IPS-18a (cell line): Measurements from ENCODE around the gene SCLT1.

Source experiments
- H3K27ac ChIP-seq: one replicate; pipeline ENCODE4 v1.5.1; 2013; ENCODE audit warnings: low read length
- H3K27me3 ChIP-seq: one replicate; pipeline ENCODE4 v1.6.1; 2013; ENCODE audit warnings: mild to moderate bottlenecking, low read length; ENCODE audit not compliant: control insufficient read depth, insufficient read depth
- H3K36me3 ChIP-seq: one replicate; pipeline ENCODE4 v1.6.1; 2013; ENCODE audit warnings: low read depth, low read length; ENCODE audit not compliant: control insufficient read depth
- H3K4me1 ChIP-seq: one replicate; pipeline ENCODE4 v1.6.1; 2013; ENCODE audit warnings: low read depth, low read length; ENCODE audit not compliant: control insufficient read depth
- H3K4me3 ChIP-seq: one replicate; pipeline ENCODE4 v1.5.1; 2013; ENCODE audit warnings: low read length
- H3K9ac ChIP-seq: one replicate; pipeline ENCODE4 v1.6.1; 2013; ENCODE audit warnings: mild to moderate bottlenecking, low read length, moderate library complexity
- H3K9me3 ChIP-seq: one replicate; pipeline ENCODE4 v1.6.1; 2013; ENCODE audit warnings: low read depth, low read length; ENCODE audit not compliant: control insufficient read depth

The SCLT1 gene

DNA sequence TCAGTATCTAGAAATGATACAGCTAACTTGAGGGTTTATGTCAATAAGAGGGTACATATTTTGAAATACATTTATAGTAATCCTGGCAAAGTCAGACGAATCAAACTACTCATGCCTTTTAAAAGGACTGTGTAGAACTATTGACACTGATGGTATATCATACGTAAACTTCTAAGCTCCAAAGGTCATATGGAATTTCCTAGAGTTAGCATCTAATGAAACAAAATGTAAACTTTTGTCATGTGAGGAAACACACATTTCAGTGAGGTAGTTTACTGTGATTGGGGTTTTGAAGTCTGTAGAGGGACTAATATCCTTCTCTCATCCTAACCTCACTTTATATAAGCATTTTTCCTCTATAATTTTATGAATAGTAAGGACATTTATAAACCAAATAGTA, 138.4 kb downstream of the SCLT1 start:
- Histone ChIP-seq H3K9ac (no peak overlapping the region), H3K4me3 (no peak overlapping the region), H3K27ac (no peak overlapping the region), H3K36me3 (no peaks in the 10 kb centered on the region), H3K9me3 (no peaks in the 10 kb centered on the region), H3K4me1 (no peaks in the 10 kb centered on the region), H3K27me3 (no peaks in the 10 kb centered on the region)

DNA sequence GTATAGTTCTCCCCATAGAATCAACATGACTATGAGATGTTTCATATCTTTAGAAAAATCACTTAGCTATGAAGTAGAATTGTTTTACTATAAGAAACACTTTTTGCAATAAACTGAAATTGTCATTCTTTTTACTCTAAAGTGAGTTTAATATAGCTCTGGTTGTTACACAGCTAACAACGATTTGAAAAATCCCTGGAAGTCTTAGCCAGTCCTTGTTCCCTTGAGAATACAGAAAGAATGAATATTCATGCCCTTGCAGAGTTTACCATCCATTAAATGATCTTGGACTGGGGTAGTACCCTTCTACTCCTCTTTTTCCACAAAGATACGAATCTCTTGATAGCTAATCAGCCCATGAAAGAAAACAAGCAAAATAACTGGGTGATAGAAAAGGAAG, 142.0 kb downstream of the SCLT1 start:
- no peaks in the 10 kb centered on the region for H3K4me1 ChIP-seq
- H3K27ac ChIP-seq: no peak overlapping the region
- H3K9me3 ChIP-seq: no peaks in the 10 kb centered on the region
- H3K36me3 ChIP-seq: no peaks in the 10 kb centered on the region
- no peak overlapping the region for H3K4me3 ChIP-seq
- no peaks in the 10 kb centered on the region for H3K27me3 ChIP-seq
- no peak overlapping the region for H3K9ac ChIP-seq

DNA sequence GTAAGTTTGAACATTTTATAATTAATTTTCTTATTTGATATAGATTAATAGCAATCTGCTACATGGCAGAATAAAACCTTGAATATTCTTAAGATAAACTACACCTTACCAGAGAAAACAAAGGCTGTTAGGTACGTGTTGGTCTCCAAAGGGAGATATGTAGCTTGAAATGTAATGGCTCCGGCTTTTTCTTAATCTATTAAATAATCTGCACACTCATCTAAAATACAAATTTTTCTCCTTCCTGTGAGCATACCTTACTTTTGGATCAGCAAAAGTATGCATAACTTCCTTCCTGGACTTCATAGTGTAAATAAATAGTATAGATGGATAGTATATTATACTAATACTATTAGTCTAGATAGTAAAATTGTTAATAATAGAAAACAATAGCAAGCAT, 142.5 kb downstream of the SCLT1 start:
- H3K36me3 ChIP-seq: no peaks in the 10 kb centered on the region
- no peaks in the 10 kb centered on the region for H3K9me3 ChIP-seq
- no peak overlapping the region for H3K27ac ChIP-seq
- no peak overlapping the region for H3K9ac ChIP-seq
- H3K4me1 ChIP-seq: no peaks in the 10 kb centered on the region
- no peaks in the 10 kb centered on the region for H3K27me3 ChIP-seq
- H3K4me3 ChIP-seq: no peak overlapping the region

DNA sequence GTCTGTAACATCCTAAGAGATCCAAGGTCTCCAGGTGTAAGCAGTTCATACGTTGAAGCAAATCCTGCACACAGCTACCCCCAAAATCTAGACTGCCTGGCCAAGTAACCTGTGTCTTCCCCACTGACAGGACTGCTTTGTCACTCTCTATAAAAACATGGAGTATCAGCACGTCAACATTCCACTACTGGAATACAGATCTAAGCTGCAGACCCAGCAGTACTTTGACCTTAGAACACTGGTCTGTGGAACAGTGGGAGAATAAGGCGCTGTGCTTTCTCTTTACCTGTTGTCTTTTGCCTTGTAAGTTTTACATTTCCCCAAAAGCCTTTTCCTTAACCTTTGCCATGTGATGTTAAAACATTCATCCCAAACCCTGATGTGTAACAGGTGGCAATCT, 146.4 kb downstream of the SCLT1 start:
- H3K36me3 ChIP-seq: no peaks in the 10 kb centered on the region
- H3K27me3 ChIP-seq: no peaks in the 10 kb centered on the region

DNA sequence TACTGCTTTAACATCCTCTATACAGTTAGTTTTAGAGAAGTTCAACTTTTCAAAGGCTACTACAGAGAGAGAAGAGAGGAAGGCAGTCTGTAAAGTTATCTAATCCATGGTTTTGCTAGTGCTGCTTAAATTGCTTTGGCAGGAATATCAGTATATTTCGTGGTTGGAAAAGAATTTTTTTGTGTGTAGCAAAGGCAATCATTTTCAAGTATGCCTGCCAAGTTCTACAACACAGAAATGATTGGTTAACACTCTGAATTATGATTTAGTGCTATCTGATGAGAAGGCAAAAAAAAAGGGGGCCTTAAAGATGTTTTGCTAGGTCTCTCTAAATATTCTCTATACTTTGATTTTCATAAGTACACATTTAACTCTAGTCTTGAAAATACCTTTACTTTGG, 150.7 kb downstream of the SCLT1 start:
- Histone ChIP-seq H3K9me3 (no peaks in the 10 kb centered on the region), H3K27me3 (no peaks in the 10 kb centered on the region), H3K27ac (no peak overlapping the region), H3K36me3 (no peaks in the 10 kb centered on the region), H3K4me1 (no peaks in the 10 kb centered on the region), H3K4me3 (no peak overlapping the region), H3K9ac (no peak overlapping the region)

More for the DNA sequence above, 146.4 kb downstream of the SCLT1 start:
- H3K4me3 ChIP-seq: no peak overlapping the region
- H3K9me3 ChIP-seq: no peaks in the 10 kb centered on the region
- no peak overlapping the region for H3K27ac ChIP-seq
- no peak overlapping the region for H3K9ac ChIP-seq
- no peaks in the 10 kb centered on the region for H3K4me1 ChIP-seq

DNA sequence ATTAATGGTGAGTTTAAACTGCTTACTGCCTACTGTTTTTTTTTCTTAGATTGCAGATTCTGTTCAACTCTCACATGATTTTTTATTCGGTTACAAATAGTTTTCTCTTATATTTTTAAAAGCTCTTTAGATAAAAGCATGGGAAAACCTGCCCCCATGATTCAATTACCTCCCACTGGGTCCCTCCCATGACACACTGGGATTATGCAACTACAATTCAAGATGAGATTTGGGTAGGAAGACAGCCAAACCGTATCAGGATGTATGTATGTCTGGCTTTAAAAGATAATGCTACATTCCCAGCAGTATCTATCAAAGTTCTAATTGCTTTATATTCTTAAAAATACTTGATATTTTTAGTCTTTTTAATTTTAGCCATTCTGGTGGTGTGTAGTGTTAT, 152.4 kb downstream of the SCLT1 start:
- H3K4me3 ChIP-seq: no peak overlapping the region
- H3K9ac ChIP-seq: no peak overlapping the region
- no peaks in the 10 kb centered on the region for H3K36me3 ChIP-seq
- H3K27ac ChIP-seq: no peak overlapping the region
- H3K9me3 ChIP-seq: no peaks in the 10 kb centered on the region
- no peaks in the 10 kb centered on the region for H3K27me3 ChIP-seq
- no peaks in the 10 kb centered on the region for H3K4me1 ChIP-seq

DNA sequence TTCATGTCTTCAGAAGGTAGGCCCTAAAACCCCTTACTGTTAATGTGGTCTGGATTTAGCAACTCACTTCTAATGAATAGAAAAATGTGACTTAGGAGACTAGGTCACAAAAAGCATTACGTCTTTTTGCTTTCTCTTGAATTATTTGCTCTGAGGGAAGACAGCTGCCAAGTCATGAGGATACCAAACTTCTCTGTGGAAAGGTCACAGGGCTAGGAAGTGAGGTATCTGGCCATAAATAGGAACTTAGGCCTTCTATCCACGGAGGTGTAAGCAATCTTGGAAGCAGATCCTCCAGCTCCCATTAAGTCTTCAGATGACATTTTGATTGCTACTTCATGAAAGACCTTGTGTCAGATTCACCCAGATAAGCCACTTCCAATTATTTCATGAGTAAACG, 163.3 kb downstream of the SCLT1 start:
- H3K4me3 ChIP-seq: no peak overlapping the region
- no peaks in the 10 kb centered on the region for H3K4me1 ChIP-seq
- no peaks in the 10 kb centered on the region for H3K9me3 ChIP-seq
- H3K36me3 ChIP-seq: no peaks in the 10 kb centered on the region
- no peaks in the 10 kb centered on the region for H3K27me3 ChIP-seq
- no peak overlapping the region for H3K9ac ChIP-seq
- H3K27ac ChIP-seq: no peak overlapping the region

DNA sequence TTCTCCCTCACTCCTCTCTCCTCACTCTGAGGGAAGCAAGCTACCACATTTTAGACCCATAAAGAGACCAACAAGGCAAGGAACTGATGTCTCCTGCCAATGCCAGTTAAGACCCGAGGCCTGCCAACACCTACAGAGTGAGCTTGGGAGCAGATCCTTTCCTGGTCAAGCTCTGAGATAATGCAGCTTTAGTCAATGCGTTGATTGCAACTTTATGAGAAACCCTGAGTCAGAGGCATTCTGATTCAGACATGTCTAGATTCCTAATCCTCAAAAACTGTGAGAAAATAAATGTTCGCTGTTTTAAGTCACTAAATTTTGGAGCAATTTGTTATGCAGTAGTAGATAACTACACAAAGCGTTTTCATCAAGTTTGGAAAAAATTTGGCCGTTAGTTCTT, 168.4 kb downstream of the SCLT1 start:
- H3K4me1 ChIP-seq: no peaks in the 10 kb centered on the region
- no peaks in the 10 kb centered on the region for H3K36me3 ChIP-seq
- no peaks in the 10 kb centered on the region for H3K27me3 ChIP-seq
- no peak overlapping the region for H3K4me3 ChIP-seq
- H3K9me3 ChIP-seq: no peaks in the 10 kb centered on the region
- H3K9ac ChIP-seq: no peak overlapping the region
- no peak overlapping the region for H3K27ac ChIP-seq

DNA sequence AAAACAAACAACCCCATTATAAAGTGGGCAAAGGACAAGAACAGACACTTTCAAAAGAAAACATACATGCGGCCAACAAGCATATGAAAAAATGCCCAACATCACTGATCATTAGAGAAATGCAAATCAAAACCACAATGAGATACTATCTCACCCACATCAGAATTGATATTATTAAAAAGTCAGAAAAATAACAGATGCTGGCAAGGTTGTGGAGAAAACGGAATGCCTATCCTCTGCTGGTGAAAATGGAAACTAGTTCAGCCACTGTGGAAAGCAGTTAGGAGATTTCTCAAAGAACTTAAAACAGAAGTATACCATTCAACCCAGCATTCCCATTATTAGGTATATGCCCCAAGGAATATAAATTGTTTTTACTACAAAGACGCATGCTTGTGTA, 171.4 kb downstream of the SCLT1 start:
- Histone ChIP-seq H3K36me3 (no peaks in the 10 kb centered on the region), H3K9me3 (no peaks in the 10 kb centered on the region), H3K9ac (no peak overlapping the region), H3K4me3 (no peak overlapping the region), H3K27ac (no peak overlapping the region), H3K27me3 (no peaks in the 10 kb centered on the region), H3K4me1 (no peaks in the 10 kb centered on the region)

DNA sequence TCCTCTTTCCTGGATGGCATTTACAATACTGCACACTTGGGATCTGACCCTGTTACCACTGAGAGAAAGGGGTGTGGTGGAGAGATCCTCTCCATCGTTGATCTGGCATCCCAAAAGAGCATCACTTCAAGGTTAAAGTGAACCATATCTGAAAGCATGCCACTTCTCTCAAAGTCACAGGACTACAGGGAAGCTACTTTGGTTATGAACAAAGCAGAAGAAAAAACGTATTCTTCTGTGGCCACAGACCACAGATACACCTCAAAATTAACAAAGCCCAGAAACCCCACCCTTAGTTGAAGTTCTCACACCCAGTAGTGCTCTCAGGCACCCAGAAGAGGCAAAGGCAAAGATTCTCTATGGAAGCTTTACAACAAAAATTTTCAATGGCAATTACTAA, 175.6 kb downstream of the SCLT1 start:
- Histone ChIP-seq H3K36me3 (no peaks in the 10 kb centered on the region), H3K27me3 (no peaks in the 10 kb centered on the region), H3K27ac (no peak overlapping the region), H3K9me3 (no peaks in the 10 kb centered on the region), H3K4me1 (no peaks in the 10 kb centered on the region), H3K4me3 (no peak overlapping the region), H3K9ac (no peak overlapping the region)

DNA sequence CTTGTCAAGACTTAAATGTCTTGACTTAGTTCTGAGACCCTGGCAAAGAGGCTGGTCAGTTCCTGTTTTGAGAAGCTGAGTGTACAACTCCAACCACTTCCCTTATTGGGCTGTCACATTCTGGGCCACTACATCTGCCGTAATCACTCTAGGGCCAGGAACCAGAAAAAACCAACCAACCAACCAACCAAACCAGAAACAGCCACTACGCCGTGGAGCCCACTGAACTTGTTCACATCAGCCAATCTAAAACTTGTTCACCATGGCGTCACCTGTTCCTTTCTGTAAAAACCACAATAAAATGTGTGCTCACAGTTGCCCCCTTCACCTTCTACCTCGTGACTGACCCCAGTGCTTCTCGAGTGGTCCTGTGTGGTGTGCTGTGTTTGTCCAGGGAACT, 176.5 kb downstream of the SCLT1 start:
- Histone ChIP-seq H3K9ac (no peak overlapping the region), H3K9me3 (no peaks in the 10 kb centered on the region), H3K36me3 (no peaks in the 10 kb centered on the region), H3K27me3 (no peaks in the 10 kb centered on the region), H3K27ac (no peak overlapping the region), H3K4me1 (no peaks in the 10 kb centered on the region), H3K4me3 (no peak overlapping the region)

DNA sequence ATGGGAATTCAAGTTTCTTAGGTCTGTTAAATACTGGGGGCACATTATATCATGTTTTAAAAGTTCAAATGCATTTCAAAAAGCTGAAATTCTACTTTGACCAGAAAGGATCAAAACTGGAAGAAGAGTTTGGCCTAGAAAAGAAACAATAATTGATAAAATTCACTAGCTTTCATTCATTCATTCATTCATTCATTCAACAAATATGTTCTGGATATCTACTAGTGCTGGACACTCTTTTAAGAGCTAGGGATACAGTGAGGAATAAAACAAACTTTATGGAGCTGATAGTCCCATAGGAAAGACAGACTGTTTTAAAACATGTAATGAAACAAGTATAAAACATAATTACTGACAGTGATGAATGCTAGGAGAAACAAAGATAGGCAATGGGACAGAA, 177.8 kb downstream of the SCLT1 start:
- H3K36me3 ChIP-seq: no peaks in the 10 kb centered on the region
- H3K27me3 ChIP-seq: no peaks in the 10 kb centered on the region
- no peak overlapping the region for H3K9ac ChIP-seq
- no peak overlapping the region for H3K4me3 ChIP-seq
- no peak overlapping the region for H3K27ac ChIP-seq
- no peaks in the 10 kb centered on the region for H3K9me3 ChIP-seq
- H3K4me1 ChIP-seq: no peaks in the 10 kb centered on the region

DNA sequence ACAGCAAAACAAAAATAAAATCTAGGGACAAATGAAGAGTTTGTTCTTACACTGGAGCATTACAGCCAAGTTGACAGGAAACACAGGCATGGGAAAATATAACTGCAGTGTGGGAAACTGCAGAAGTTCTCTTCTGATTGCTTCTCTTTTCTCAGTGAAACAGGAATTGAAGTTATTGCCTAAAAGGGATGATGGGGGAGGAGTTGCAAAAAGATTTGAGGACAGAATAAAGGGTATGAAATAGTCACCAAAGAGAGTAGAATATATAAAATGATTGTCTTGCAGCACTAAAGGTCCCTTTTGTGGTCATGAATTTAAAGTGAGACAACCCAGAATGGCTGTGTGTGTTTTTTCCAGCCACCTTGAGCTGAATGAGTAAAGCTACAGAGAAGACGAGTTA, 180.1 kb downstream of the SCLT1 start:
- H3K9ac ChIP-seq: no peak overlapping the region
- H3K9me3 ChIP-seq: no peaks in the 10 kb centered on the region
- H3K36me3 ChIP-seq: no peaks in the 10 kb centered on the region
- H3K4me3 ChIP-seq: no peak overlapping the region
- no peaks in the 10 kb centered on the region for H3K27me3 ChIP-seq
- H3K27ac ChIP-seq: no peak overlapping the region
- H3K4me1 ChIP-seq: no peaks in the 10 kb centered on the region
